ENCODE results near the gene MIEF1.

- no peak for TF ChIP-seq CTCF (conservative IDR thresholded peaks at IDR 0.05 in 1 of 2, IDR thresholded peaks at IDR 0.05 in 1 of 2; ENCODE audit: extremely low read depth in 1 of 2, insufficient read depth in 1 of 2, low read depth in 1 of 2, low read length in 2 of 2)
- no peak for TF ChIP-seq EZH2 (IDR thresholded peaks at IDR 0.05; ENCODE audit: borderline replicate concordance, low read length)
These were observed 6.3 kb downstream of the MIEF1 start for GRCh38 chr22:39508393-39508792.

Measured in mammary epithelial cell (primary cell).